ENCODE results near the gene MAP2K5.

DNA sequence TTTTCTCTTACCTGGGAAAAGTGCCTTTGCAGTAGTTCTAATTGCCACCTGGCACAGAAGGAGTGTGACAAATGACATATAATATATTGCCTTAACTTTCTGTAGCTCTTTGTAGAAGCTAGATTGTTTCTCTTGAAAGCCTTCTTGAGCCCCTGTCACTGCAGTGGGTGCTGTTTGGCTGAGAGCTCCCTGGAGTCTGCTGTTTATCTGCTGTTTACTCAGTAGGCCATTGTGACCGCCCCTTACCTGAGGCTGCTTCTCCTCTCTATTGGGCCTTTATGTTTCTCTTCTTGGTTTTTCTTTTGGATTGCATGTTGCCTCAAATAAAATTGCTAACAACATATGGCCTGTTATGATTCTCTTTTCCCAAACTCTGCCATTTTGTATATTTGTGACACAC, 16.7 kb downstream of the MAP2K5 start:
- TF ChIP-seq, protein P1, sequence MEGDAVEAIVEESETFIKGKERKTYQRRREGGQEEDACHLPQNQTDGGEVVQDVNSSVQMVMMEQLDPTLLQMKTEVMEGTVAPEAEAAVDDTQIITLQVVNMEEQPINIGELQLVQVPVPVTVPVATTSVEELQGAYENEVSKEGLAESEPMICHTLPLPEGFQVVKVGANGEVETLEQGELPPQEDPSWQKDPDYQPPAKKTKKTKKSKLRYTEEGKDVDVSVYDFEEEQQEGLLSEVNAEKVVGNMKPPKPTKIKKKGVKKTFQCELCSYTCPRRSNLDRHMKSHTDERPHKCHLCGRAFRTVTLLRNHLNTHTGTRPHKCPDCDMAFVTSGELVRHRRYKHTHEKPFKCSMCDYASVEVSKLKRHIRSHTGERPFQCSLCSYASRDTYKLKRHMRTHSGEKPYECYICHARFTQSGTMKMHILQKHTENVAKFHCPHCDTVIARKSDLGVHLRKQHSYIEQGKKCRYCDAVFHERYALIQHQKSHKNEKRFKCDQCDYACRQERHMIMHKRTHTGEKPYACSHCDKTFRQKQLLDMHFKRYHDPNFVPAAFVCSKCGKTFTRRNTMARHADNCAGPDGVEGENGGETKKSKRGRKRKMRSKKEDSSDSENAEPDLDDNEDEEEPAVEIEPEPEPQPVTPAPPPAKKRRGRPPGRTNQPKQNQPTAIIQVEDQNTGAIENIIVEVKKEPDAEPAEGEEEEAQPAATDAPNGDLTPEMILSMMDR (IDR thresholded peaks at IDR 0.05) = no peak
- no peak for TF ChIP-seq POLR2A (IDR thresholded peaks at IDR 0.05)
